ENCODE results near the gene CHD3.

The CHD3 gene

DNA sequence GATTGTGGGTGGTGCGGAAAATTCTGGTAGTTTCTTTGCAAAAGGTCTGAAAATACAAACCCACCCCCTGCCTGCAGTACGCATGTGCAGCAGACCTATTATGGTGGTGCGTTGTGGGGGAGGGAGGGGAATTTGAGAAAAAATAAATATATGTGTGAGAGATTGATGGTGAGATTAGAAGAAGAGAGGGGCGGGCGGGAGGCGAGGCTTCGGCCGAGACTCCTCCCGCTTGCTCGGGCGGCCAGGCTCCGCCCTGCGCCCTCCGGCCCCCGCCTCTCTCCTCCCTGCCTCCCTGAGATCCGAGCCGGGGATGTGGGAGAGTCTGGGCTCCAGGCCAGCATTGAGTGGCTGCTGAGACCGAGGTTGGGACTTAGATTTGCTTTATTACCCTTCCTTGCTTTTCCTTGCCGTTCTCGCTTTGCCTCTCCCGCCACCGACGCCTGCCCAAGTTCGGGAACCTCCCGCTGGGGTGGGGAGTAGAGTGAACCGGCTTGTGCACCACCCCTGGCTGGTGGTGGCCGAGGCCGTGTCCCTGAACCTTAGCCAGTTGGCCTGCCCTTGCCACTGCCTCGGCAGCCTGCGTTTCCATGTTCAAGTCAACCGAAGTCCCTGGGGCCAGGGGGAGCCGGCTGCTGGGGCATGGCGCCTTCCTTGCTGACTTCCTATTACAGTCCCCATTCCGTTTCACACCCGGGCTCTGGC lies 956 bp upstream of the CHD3 start (continued):
- TF ChIP-seq ZNF174 (tag by site-specific recombination; IDR thresholded peaks at IDR 0.05) (no peak), ZNF121 (tag by site-specific recombination; IDR thresholded peaks at IDR 0.05) (no peak), ZNF747 (tag by site-specific recombination; IDR thresholded peaks at IDR 0.05) (no peak), SCRT1 (tag by site-specific recombination; IDR thresholded peaks at IDR 0.05; ENCODE audit: borderline replicate concordance) (no peak), ZNF416 (tag by site-specific recombination; IDR thresholded peaks at IDR 0.05) (no peak), TCF7L2 (IDR thresholded peaks at IDR 0.05; ENCODE audit: borderline replicate concordance, low read depth, low read length) (no peak), ZNF248 (tag by site-specific recombination; IDR thresholded peaks at IDR 0.05) (no peak), ZNF843 (tag by site-specific recombination; IDR thresholded peaks at IDR 0.05) (peak; percentile 59), ZNF830 (tag by site-specific recombination; IDR thresholded peaks at IDR 0.05; ENCODE audit: low read depth) (no peak), ZNF114 (tag by site-specific recombination; IDR thresholded peaks at IDR 0.05) (no peak), ZEB2 (tag by site-specific recombination; IDR thresholded peaks at IDR 0.05) (peak; percentile 72; the same call in 1 of the 2 replicates), ZNF701 (tag by site-specific recombination; IDR thresholded peaks at IDR 0.05) (no peak), ZSCAN23 (tag by site-specific recombination; IDR thresholded peaks at IDR 0.05) (no peak), ZBTB20 (tag by site-specific recombination; IDR thresholded peaks at IDR 0.05) (peak; percentile 81; the same call in 1 of the 2 replicates), ZNF792 (tag by site-specific recombination; IDR thresholded peaks at IDR 0.05) (no peak), ZNF600 (tag by site-specific recombination; IDR thresholded peaks at IDR 0.05) (peak; percentile 92), GLI2 (tag by site-specific recombination; IDR thresholded peaks at IDR 0.05; ENCODE audit: borderline replicate concordance, low read depth) (no peak), ZNF132 (tag by site-specific recombination; IDR thresholded peaks at IDR 0.05; ENCODE audit: borderline replicate concordance) (no peak), ZNF37A (tag by site-specific recombination; IDR thresholded peaks at IDR 0.05) (no peak), HOXD13 (CRISPR knock-in tag; IDR thresholded peaks at IDR 0.05; ENCODE audit: borderline replicate concordance) (no peak)
- TF ChIP-seq, protein P1, sequence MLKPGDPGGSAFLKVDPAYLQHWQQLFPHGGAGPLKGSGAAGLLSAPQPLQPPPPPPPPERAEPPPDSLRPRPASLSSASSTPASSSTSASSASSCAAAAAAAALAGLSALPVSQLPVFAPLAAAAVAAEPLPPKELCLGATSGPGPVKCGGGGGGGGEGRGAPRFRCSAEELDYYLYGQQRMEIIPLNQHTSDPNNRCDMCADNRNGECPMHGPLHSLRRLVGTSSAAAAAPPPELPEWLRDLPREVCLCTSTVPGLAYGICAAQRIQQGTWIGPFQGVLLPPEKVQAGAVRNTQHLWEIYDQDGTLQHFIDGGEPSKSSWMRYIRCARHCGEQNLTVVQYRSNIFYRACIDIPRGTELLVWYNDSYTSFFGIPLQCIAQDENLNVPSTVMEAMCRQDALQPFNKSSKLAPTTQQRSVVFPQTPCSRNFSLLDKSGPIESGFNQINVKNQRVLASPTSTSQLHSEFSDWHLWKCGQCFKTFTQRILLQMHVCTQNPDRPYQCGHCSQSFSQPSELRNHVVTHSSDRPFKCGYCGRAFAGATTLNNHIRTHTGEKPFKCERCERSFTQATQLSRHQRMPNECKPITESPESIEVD (tag by site-specific recombination; IDR thresholded peaks at IDR 0.05): peak; percentile 77
- TF ChIP-seq, protein P2, sequence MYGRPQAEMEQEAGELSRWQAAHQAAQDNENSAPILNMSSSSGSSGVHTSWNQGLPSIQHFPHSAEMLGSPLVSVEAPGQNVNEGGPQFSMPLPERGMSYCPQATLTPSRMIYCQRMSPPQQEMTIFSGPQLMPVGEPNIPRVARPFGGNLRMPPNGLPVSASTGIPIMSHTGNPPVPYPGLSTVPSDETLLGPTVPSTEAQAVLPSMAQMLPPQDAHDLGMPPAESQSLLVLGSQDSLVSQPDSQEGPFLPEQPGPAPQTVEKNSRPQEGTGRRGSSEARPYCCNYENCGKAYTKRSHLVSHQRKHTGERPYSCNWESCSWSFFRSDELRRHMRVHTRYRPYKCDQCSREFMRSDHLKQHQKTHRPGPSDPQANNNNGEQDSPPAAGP (tag by site-specific recombination; IDR thresholded peaks at IDR 0.05): no peak; the same call in 1 of the 2 replicates
- TF ChIP-seq, protein P3, sequence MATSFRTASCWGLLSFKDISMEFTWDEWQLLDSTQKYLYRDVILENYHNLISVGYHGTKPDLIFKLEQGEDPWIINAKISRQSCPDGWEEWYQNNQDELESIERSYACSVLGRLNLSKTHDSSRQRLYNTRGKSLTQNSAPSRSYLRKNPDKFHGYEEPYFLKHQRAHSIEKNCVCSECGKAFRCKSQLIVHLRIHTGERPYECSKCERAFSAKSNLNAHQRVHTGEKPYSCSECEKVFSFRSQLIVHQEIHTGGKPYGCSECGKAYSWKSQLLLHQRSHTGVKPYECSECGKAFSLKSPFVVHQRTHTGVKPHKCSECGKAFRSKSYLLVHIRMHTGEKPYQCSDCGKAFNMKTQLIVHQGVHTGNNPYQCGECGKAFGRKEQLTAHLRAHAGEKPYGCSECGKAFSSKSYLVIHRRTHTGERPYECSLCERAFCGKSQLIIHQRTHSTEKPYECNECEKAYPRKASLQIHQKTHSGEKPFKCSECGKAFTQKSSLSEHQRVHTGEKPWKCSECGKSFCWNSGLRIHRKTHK (tag by site-specific recombination; IDR thresholded peaks at IDR 0.05): no peak
- TF ChIP-seq, protein P4, sequence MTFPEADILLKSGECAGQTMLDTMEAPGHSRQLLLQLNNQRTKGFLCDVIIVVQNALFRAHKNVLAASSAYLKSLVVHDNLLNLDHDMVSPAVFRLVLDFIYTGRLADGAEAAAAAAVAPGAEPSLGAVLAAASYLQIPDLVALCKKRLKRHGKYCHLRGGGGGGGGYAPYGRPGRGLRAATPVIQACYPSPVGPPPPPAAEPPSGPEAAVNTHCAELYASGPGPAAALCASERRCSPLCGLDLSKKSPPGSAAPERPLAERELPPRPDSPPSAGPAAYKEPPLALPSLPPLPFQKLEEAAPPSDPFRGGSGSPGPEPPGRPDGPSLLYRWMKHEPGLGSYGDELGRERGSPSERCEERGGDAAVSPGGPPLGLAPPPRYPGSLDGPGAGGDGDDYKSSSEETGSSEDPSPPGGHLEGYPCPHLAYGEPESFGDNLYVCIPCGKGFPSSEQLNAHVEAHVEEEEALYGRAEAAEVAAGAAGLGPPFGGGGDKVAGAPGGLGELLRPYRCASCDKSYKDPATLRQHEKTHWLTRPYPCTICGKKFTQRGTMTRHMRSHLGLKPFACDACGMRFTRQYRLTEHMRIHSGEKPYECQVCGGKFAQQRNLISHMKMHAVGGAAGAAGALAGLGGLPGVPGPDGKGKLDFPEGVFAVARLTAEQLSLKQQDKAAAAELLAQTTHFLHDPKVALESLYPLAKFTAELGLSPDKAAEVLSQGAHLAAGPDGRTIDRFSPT (tag by site-specific recombination; IDR thresholded peaks at IDR 0.05): peak; percentile 56
- TF ChIP-seq, protein P5, sequence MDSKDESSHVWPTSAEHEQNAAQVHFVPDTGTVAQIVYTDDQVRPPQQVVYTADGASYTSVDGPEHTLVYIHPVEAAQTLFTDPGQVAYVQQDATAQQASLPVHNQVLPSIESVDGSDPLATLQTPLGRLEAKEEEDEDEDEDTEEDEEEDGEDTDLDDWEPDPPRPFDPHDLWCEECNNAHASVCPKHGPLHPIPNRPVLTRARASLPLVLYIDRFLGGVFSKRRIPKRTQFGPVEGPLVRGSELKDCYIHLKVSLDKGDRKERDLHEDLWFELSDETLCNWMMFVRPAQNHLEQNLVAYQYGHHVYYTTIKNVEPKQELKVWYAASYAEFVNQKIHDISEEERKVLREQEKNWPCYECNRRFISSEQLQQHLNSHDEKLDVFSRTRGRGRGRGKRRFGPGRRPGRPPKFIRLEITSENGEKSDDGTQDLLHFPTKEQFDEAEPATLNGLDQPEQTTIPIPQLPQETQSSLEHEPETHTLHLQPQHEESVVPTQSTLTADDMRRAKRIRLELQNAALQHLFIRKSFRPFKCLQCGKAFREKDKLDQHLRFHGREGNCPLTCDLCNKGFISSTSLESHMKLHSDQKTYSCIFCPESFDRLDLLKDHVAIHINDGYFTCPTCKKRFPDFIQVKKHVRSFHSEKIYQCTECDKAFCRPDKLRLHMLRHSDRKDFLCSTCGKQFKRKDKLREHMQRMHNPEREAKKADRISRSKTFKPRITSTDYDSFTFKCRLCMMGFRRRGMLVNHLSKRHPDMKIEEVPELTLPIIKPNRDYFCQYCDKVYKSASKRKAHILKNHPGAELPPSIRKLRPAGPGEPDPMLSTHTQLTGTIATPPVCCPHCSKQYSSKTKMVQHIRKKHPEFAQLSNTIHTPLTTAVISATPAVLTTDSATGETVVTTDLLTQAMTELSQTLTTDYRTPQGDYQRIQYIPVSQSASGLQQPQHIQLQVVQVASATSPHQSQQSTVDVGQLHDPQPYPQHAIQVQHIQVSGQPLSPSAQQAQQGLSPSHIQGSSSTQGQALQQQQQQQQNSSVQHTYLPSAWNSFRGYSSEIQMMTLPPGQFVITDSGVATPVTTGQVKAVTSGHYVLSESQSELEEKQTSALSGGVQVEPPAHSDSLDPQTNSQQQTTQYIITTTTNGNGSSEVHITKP (tag by site-specific recombination; IDR thresholded peaks at IDR 0.05): peak; percentile 96
- TF ChIP-seq, protein P6, sequence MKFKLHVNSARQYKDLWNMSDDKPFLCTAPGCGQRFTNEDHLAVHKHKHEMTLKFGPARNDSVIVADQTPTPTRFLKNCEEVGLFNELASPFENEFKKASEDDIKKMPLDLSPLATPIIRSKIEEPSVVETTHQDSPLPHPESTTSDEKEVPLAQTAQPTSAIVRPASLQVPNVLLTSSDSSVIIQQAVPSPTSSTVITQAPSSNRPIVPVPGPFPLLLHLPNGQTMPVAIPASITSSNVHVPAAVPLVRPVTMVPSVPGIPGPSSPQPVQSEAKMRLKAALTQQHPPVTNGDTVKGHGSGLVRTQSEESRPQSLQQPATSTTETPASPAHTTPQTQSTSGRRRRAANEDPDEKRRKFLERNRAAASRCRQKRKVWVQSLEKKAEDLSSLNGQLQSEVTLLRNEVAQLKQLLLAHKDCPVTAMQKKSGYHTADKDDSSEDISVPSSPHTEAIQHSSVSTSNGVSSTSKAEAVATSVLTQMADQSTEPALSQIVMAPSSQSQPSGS (tag by site-specific recombination; IDR thresholded peaks at IDR 0.05; ENCODE audit: low read depth): no peak
- TF ChIP-seq, protein P7, sequence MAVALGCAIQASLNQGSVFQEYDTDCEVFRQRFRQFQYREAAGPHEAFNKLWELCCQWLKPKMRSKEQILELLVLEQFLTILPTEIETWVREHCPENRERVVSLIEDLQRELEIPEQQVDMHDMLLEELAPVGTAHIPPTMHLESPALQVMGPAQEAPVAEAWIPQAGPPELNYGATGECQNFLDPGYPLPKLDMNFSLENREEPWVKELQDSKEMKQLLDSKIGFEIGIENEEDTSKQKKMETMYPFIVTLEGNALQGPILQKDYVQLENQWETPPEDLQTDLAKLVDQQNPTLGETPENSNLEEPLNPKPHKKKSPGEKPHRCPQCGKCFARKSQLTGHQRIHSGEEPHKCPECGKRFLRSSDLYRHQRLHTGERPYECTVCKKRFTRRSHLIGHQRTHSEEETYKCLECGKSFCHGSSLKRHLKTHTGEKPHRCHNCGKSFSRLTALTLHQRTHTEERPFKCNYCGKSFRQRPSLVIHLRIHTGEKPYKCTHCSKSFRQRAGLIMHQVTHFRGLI (tag by site-specific recombination; IDR thresholded peaks at IDR 0.05): no peak
